ENCODE measurements around the gene TTLL6.

TTLL6 gene

GRCh38 chr17:48752399-48753288 is 64.4 kb downstream of the TTLL6 start:
- Histone ChIP-seq H3K4me3 (ENCODE audit: insufficient read depth, low read depth, low read length) (no peak overlapping the region), H3K36me3 (ENCODE audit: control insufficient read depth, insufficient read depth, low read length) (no peaks in the 10 kb centered on the region), H3K27ac (ENCODE audit: insufficient read depth, low read depth, low read length, poor library complexity, severe bottlenecking) (no peak overlapping the region), H3K9me3 (ENCODE audit: control insufficient read depth, low read length) (no peaks in the 10 kb centered on the region), H3K27me3 (ENCODE audit: control insufficient read depth, insufficient read depth, low read length, poor library complexity, severe bottlenecking) (peaks cover 100% of the 10 kb centered on the region), H3K4me1 (ENCODE audit: control insufficient read depth, insufficient read depth, low read length) (no peaks in the 10 kb centered on the region)
- WGBS, 2 experiments: 7% methylated on average over 43 of the region's 43 CpGs

- peaks cover 100% of the 10 kb centered on the region for H3K27me3 ChIP-seq (ENCODE audit: control insufficient read depth, insufficient read depth, low read length, poor library complexity, severe bottlenecking)
- no peak overlapping the region for H3K4me3 ChIP-seq (ENCODE audit: insufficient read depth, low read depth, low read length)
- WGBS, 2 experiments: 9% methylated on average over 13 of the region's 13 CpGs
- H3K27ac ChIP-seq (ENCODE audit: insufficient read depth, low read depth, low read length, poor library complexity, severe bottlenecking): no peak overlapping the region
- H3K36me3 ChIP-seq (ENCODE audit: control insufficient read depth, insufficient read depth, low read length): no peaks in the 10 kb centered on the region
- H3K9me3 ChIP-seq (ENCODE audit: control insufficient read depth, low read length): no peaks in the 10 kb centered on the region
- peaks cover 1% of the 10 kb centered on the region for H3K4me1 ChIP-seq (ENCODE audit: control insufficient read depth, insufficient read depth, low read length)
Measured at GRCh38 chr17:48751733-48752398, 65.2 kb downstream of the TTLL6 start.

GRCh38 chr17:48751172-48751571 is 65.9 kb downstream of the TTLL6 start:
- no peaks in the 10 kb centered on the region for H3K9me3 ChIP-seq (ENCODE audit: control insufficient read depth, low read length)
- no peaks in the 10 kb centered on the region for H3K36me3 ChIP-seq (ENCODE audit: control insufficient read depth, insufficient read depth, low read length)
- no peak overlapping the region for H3K4me3 ChIP-seq (ENCODE audit: insufficient read depth, low read depth, low read length)
- peaks cover 4% of the 10 kb centered on the region for H3K4me1 ChIP-seq (ENCODE audit: control insufficient read depth, insufficient read depth, low read length)
- 8 to 10% methylated on average over 3 of the region's 3 CpGs for WGBS, 2 experiments
- peaks cover 100% of the 10 kb centered on the region for H3K27me3 ChIP-seq (ENCODE audit: control insufficient read depth, insufficient read depth, low read length, poor library complexity, severe bottlenecking)
- H3K27ac ChIP-seq (ENCODE audit: insufficient read depth, low read depth, low read length, poor library complexity, severe bottlenecking): no peak overlapping the region

GRCh38 chr17:48749621-48750553 is 67.1 kb downstream of the TTLL6 start:
- Histone ChIP-seq H3K36me3 (ENCODE audit: control insufficient read depth, insufficient read depth, low read length) (no peaks in the 10 kb centered on the region), H3K4me3 (ENCODE audit: insufficient read depth, low read depth, low read length) (no peak overlapping the region), H3K27ac (ENCODE audit: insufficient read depth, low read depth, low read length, poor library complexity, severe bottlenecking) (no peak overlapping the region), H3K4me1 (ENCODE audit: control insufficient read depth, insufficient read depth, low read length) (peaks cover 4% of the 10 kb centered on the region), H3K27me3 (ENCODE audit: control insufficient read depth, insufficient read depth, low read length, poor library complexity, severe bottlenecking) (peaks cover 100% of the 10 kb centered on the region), H3K9me3 (ENCODE audit: control insufficient read depth, low read length) (no peaks in the 10 kb centered on the region)
- 9% methylated on average over 32 of the region's 32 CpGs for WGBS, 2 experiments

- Histone ChIP-seq H3K27ac (ENCODE audit: insufficient read depth, low read depth, low read length, poor library complexity, severe bottlenecking) (no peak overlapping the region), H3K36me3 (ENCODE audit: control insufficient read depth, insufficient read depth, low read length) (no peaks in the 10 kb centered on the region), H3K27me3 (ENCODE audit: control insufficient read depth, insufficient read depth, low read length, poor library complexity, severe bottlenecking) (peaks cover 100% of the 10 kb centered on the region), H3K9me3 (ENCODE audit: control insufficient read depth, low read length) (no peaks in the 10 kb centered on the region), H3K4me3 (ENCODE audit: insufficient read depth, low read depth, low read length) (no peak overlapping the region), H3K4me1 (ENCODE audit: control insufficient read depth, insufficient read depth, low read length) (peaks cover 4% of the 10 kb centered on the region)
- WGBS, 2 experiments: 37 to 39% methylated on average over 11 to 12 of the region's 16 CpGs
Measured at GRCh38 chr17:48748718-48749566, 68.1 kb downstream of the TTLL6 start.

GRCh38 chr17:48747445-48748363 is 69.3 kb downstream of the TTLL6 start:
- H3K27me3 ChIP-seq (ENCODE audit: control insufficient read depth, insufficient read depth, low read length, poor library complexity, severe bottlenecking): peaks cover 100% of the 10 kb centered on the region
- H3K27ac ChIP-seq (ENCODE audit: insufficient read depth, low read depth, low read length, poor library complexity, severe bottlenecking): no peak overlapping the region
- H3K36me3 ChIP-seq (ENCODE audit: control insufficient read depth, insufficient read depth, low read length): no peaks in the 10 kb centered on the region
- peaks cover 4% of the 10 kb centered on the region for H3K4me1 ChIP-seq (ENCODE audit: control insufficient read depth, insufficient read depth, low read length)
- H3K4me3 ChIP-seq (ENCODE audit: insufficient read depth, low read depth, low read length): no peak overlapping the region
- 4 to 6% methylated on average over 52 to 53 of the region's 53 CpGs for WGBS, 2 experiments
- no peaks in the 10 kb centered on the region for H3K9me3 ChIP-seq (ENCODE audit: control insufficient read depth, low read length)

- Histone ChIP-seq H3K4me1 (ENCODE audit: control insufficient read depth, insufficient read depth, low read length) (peaks cover 4% of the 10 kb centered on the region), H3K9me3 (ENCODE audit: control insufficient read depth, low read length) (no peaks in the 10 kb centered on the region), H3K4me3 (ENCODE audit: insufficient read depth, low read depth, low read length) (no peak overlapping the region), H3K27ac (ENCODE audit: insufficient read depth, low read depth, low read length, poor library complexity, severe bottlenecking) (no peak overlapping the region), H3K27me3 (ENCODE audit: control insufficient read depth, insufficient read depth, low read length, poor library complexity, severe bottlenecking) (peaks cover 100% of the 10 kb centered on the region), H3K36me3 (ENCODE audit: control insufficient read depth, insufficient read depth, low read length) (no peaks in the 10 kb centered on the region)
- WGBS, 2 experiments: 2 to 4% methylated on average over 21 of the region's 21 CpGs
Measured at GRCh38 chr17:48746916-48747444, 70.0 kb downstream of the TTLL6 start.

- H3K9me3 ChIP-seq (ENCODE audit: control insufficient read depth, low read length): no peaks in the 10 kb centered on the region
- WGBS, 2 experiments: 30 to 37% methylated on average over 9 to 12 of the region's 12 CpGs
- H3K27me3 ChIP-seq (ENCODE audit: control insufficient read depth, insufficient read depth, low read length, poor library complexity, severe bottlenecking): peaks cover 100% of the 10 kb centered on the region
Measured at GRCh38 chr17:48745381-48746275, 71.4 kb downstream of the TTLL6 start.

More at GRCh38 chr17:48745381-48746275, 71.4 kb downstream of the TTLL6 start:
- H3K27ac ChIP-seq (ENCODE audit: insufficient read depth, low read depth, low read length, poor library complexity, severe bottlenecking): no peak overlapping the region
- no peak overlapping the region for H3K4me3 ChIP-seq (ENCODE audit: insufficient read depth, low read depth, low read length)
- H3K4me1 ChIP-seq (ENCODE audit: control insufficient read depth, insufficient read depth, low read length): peaks cover 4% of the 10 kb centered on the region
- no peaks in the 10 kb centered on the region for H3K36me3 ChIP-seq (ENCODE audit: control insufficient read depth, insufficient read depth, low read length)

All from ectodermal cell (in vitro differentiated cells).